GM12801 (cell line): Measurements from ENCODE around the gene AGAP1.

Experiments used
- CTCF ChIP-seq: IDR thresholded peaks from one replicate; pipeline ENCODE4 v1.5.1; 2011; ENCODE audit warnings: control low read depth; ENCODE audit not compliant: insufficient read length; ENCODE audit errors: extremely low read depth

The AGAP1 gene

GRCh38 chr2:235879116-235879515, 385.3 kb downstream of the AGAP1 start:
- no peak for TF ChIP-seq CTCF

GRCh38 chr2:235883675-235884074, 389.8 kb downstream of the AGAP1 start:
- no peak for TF ChIP-seq CTCF

- TF ChIP-seq CTCF = no peak
Measured at GRCh38 chr2:235889302-235889630, 395.4 kb downstream of the AGAP1 start.

GRCh38 chr2:235893129-235893698, 399.4 kb downstream of the AGAP1 start:
- TF ChIP-seq CTCF = no peak

GRCh38 chr2:235894839-235895238, 401.0 kb downstream of the AGAP1 start:
- no peak for TF ChIP-seq CTCF

- no peak for TF ChIP-seq CTCF
Measured at GRCh38 chr2:235896061-235896460, 402.2 kb downstream of the AGAP1 start.

- TF ChIP-seq CTCF = no peak
Measured at GRCh38 chr2:235897992-235898391, 404.1 kb downstream of the AGAP1 start.

GRCh38 chr2:235898766-235899165, 404.9 kb downstream of the AGAP1 start:
- TF ChIP-seq CTCF = no peak
